ENCODE results near the gene PARP15. TPM values are rescaled to one million over a fixed set of nuclear protein-coding genes. Genes with fewer than 3 reads are reported as not detected.

PARP15 gene
- total RNA-seq, 1 donor from 2014 or later, result 0.36 TPM

GRCh38 chr3:122553171-122553570 lies 24.3 kb upstream of the PARP15 start:
- no peak for DNase-seq (ENCODE audit: low spot score)
- H3K27ac Mint-ChIP-seq (ENCODE audit: unreplicated experiment), result no peak overlapping the region

GRCh38 chr3:122555275-122556071 lies 22.0 kb upstream of the PARP15 start:
- Mint-ChIP-seq H3K27ac (ENCODE audit: unreplicated experiment) (no peak overlapping the region), H3K9me3 (ENCODE audit: unreplicated experiment) (no peaks in the 10 kb centered on the region), H3K4me1 (ENCODE audit: unreplicated experiment) (peaks cover 8% of the 10 kb centered on the region), H3K4me3 (ENCODE audit: unreplicated experiment) (no peak overlapping the region), H3K36me3 (ENCODE audit: low read depth, unreplicated experiment) (peaks cover 5% of the 10 kb centered on the region), H3K27me3 (ENCODE audit: unreplicated experiment) (peaks cover 3% of the 10 kb centered on the region)
- DNase-seq (ENCODE audit: low spot score), result no peak
- no peak for TF ChIP-seq CTCF (IDR thresholded peaks at IDR 0.05; ENCODE audit: unreplicated experiment)

More at GRCh38 chr3:122553171-122553570, 24.3 kb upstream of the PARP15 start:
- peaks cover 5% of the 10 kb centered on the region for H3K36me3 Mint-ChIP-seq (ENCODE audit: low read depth, unreplicated experiment)
- H3K9me3 Mint-ChIP-seq (ENCODE audit: unreplicated experiment), result no peaks in the 10 kb centered on the region
- H3K4me3 Mint-ChIP-seq (ENCODE audit: unreplicated experiment), result no peak overlapping the region
- TF ChIP-seq CTCF (IDR thresholded peaks at IDR 0.05; ENCODE audit: unreplicated experiment), result no peak
- peaks cover 3% of the 10 kb centered on the region for H3K4me1 Mint-ChIP-seq (ENCODE audit: unreplicated experiment)
- H3K27me3 Mint-ChIP-seq (ENCODE audit: unreplicated experiment), result peaks cover 3% of the 10 kb centered on the region

GRCh38 chr3:122557356-122557755 lies 20.1 kb upstream of the PARP15 start:
- Mint-ChIP-seq H3K4me1 (ENCODE audit: unreplicated experiment) (peaks cover 8% of the 10 kb centered on the region), H3K36me3 (ENCODE audit: low read depth, unreplicated experiment) (no peaks in the 10 kb centered on the region), H3K4me3 (ENCODE audit: unreplicated experiment) (no peak overlapping the region), H3K27me3 (ENCODE audit: unreplicated experiment) (peaks cover 5% of the 10 kb centered on the region), H3K9me3 (ENCODE audit: unreplicated experiment) (no peaks in the 10 kb centered on the region), H3K27ac (ENCODE audit: unreplicated experiment) (no peak overlapping the region)
- no peak for DNase-seq (ENCODE audit: low spot score)
- no peak for TF ChIP-seq CTCF (IDR thresholded peaks at IDR 0.05; ENCODE audit: unreplicated experiment)

- H3K27me3 Mint-ChIP-seq (ENCODE audit: unreplicated experiment), result peaks cover 5% of the 10 kb centered on the region
- H3K4me3 Mint-ChIP-seq (ENCODE audit: unreplicated experiment), result no peak overlapping the region
- H3K4me1 Mint-ChIP-seq (ENCODE audit: unreplicated experiment), result peaks cover 9% of the 10 kb centered on the region
- no peak for TF ChIP-seq CTCF (IDR thresholded peaks at IDR 0.05; ENCODE audit: unreplicated experiment)
- H3K27ac Mint-ChIP-seq (ENCODE audit: unreplicated experiment), result no peak overlapping the region
- no peak for DNase-seq (ENCODE audit: low spot score)
- H3K9me3 Mint-ChIP-seq (ENCODE audit: unreplicated experiment), result no peaks in the 10 kb centered on the region
- H3K36me3 Mint-ChIP-seq (ENCODE audit: low read depth, unreplicated experiment), result no peaks in the 10 kb centered on the region
Measured at GRCh38 chr3:122558605-122559004, 18.8 kb upstream of the PARP15 start.

- peaks cover 6% of the 10 kb centered on the region for H3K27me3 Mint-ChIP-seq (ENCODE audit: unreplicated experiment)
- H3K4me3 Mint-ChIP-seq (ENCODE audit: unreplicated experiment), result no peak overlapping the region
- peaks cover 15% of the 10 kb centered on the region for H3K4me1 Mint-ChIP-seq (ENCODE audit: unreplicated experiment)
- no peak for TF ChIP-seq CTCF (IDR thresholded peaks at IDR 0.05; ENCODE audit: unreplicated experiment)
- DNase-seq (ENCODE audit: low spot score), result no peak
- no peaks in the 10 kb centered on the region for H3K9me3 Mint-ChIP-seq (ENCODE audit: unreplicated experiment)
- H3K36me3 Mint-ChIP-seq (ENCODE audit: low read depth, unreplicated experiment), result no peaks in the 10 kb centered on the region
- no peak overlapping the region for H3K27ac Mint-ChIP-seq (ENCODE audit: unreplicated experiment)
Measured at GRCh38 chr3:122559906-122560305, 17.5 kb upstream of the PARP15 start.
